Right atrium auricular region (tissue), 2 donors: ENCODE measurements around the gene PLEKHA8. TPM values are rescaled to one million over a fixed set of nuclear protein-coding genes. Genes with fewer than 3 reads are reported as not detected.

Experiments used
- DNase-seq: peaks from one replicate; pipeline ENCODE4 v3.0.0-alpha.2; 2019; ENCODE audit warnings: low spot score
- H3K27ac ChIP-seq, 2 donors: fragments of 200-600 bp; sonication (generic); 1 replicate in 1 of 2; 2 replicates in 1 of 2; pipeline ENCODE4 v1.5.1; 2016 to 2019
- H3K27me3 ChIP-seq, 2 donors: fragments of 200-600 bp; sonication (generic); one replicate each; pipeline versions ENCODE4 v1.5.1 to v1.6.0; 2017 to 2019
- H3K36me3 ChIP-seq: fragments of 200-600 bp; sonication (generic); one replicate; pipeline ENCODE4 v1.5.1; 2016
- H3K4me1 ChIP-seq, 2 donors: fragments of 200-600 bp; sonication (generic); one replicate each; pipeline versions ENCODE4 v1.5.1 to v1.6.0; 2017 to 2019
- H3K4me3 ChIP-seq, 2 donors: fragments of 200-600 bp; sonication (generic); 1 replicate in 1 of 2; 2 replicates in 1 of 2; pipeline ENCODE4 v1.5.1; 2017 to 2019; ENCODE audit warnings: mild to moderate bottlenecking in 1 of 2, moderate library complexity in 1 of 2
- H3K9me3 ChIP-seq, 2 donors: fragments of 200-600 bp; sonication (generic); one replicate each; pipeline ENCODE4 v1.5.1; 2019
- CTCF ChIP-seq, 2 donors: fragments of 200-600 bp; sonication (generic); IDR thresholded peaks; one replicate each; pipeline ENCODE4 v1.5.1; 2019; ENCODE audit warnings: antibody characterized with exemption in 2 of 2
- total RNA-seq, 2 donors: library from RNA; depleted of rRNA; stranded (reverse); fragments of >200 nt; gene quantifications; one replicate each; pipeline ENCODE4 v1.1.0, GENCODE V29; 2016

Gene PLEKHA8
- total RNA-seq, 2 donors from 2014 or later: 2.0 to 3.3 TPM

DNA sequence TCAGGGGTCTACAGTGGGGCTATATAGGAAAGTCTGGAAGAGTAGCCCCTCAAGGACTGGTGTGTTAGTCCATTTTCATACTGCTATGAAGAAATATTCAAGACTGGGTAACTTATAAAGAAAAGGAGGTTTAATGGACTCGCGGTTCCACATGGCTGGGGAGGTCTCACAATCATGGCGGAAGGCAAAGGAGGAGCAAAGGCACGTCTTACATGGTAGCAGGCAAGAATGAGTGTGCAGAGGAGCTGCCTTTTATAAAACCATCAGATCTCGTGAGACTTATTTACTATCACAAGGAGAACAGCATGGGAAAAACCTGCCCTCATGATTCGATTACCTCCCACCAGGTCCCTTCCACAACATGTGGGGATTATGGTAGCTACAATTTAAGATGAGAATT is 4.7 kb upstream of the PLEKHA8 start:
- Histone ChIP-seq H3K27me3 (no peaks in the 10 kb centered on the region), H3K27ac (no peak overlapping the region), H3K9me3 (no peaks in the 10 kb centered on the region), H3K4me1 (peaks cover 0 to 31% of the 10 kb centered on the region in 2 donors), H3K36me3 (no peaks in the 10 kb centered on the region), H3K4me3 (no peak overlapping the region)
- TF ChIP-seq CTCF (IDR thresholded peaks at IDR 0.05): no peak
- no peak for DNase-seq

- H3K27me3 ChIP-seq: no peaks in the 10 kb centered on the region
- peak within 1 kb of the TSS; percentile 85 to 92 for H3K27ac ChIP-seq
- H3K4me1 ChIP-seq: peaks cover 0 to 45% of the 10 kb centered on the region in 2 donors
- H3K36me3 ChIP-seq: no peaks in the 10 kb centered on the region
- DNase-seq: peak; percentile 99
- no peaks in the 10 kb centered on the region for H3K9me3 ChIP-seq
- no peak for TF ChIP-seq CTCF (IDR thresholded peaks at IDR 0.05)
- peak within 1 kb of the TSS; percentile 64 to 94 for H3K4me3 ChIP-seq
Measured at GRCh38 chr7:30026229-30027064, 1.8 kb upstream of the PLEKHA8 start, which contains the start of gene FKBP14. FKBP14 (minus strand) TSS chr7:30026702; CDS start chr7:30026508, 194 bp downstream.

- Histone ChIP-seq H3K36me3 (no peaks in the 10 kb centered on the region), H3K27me3 (no peaks in the 10 kb centered on the region), H3K4me1 (peaks cover 0 to 45% of the 10 kb centered on the region in 2 donors), H3K9me3 (no peaks in the 10 kb centered on the region), H3K4me3 (peak overlapping the region; percentile 64 to 94), H3K27ac (peak overlapping the region; percentile 85 to 92)
- no peak for TF ChIP-seq CTCF (IDR thresholded peaks at IDR 0.05)
- DNase-seq: no peak
Measured at GRCh38 chr7:30027065-30027456, 1.2 kb upstream of the PLEKHA8 start.

DNA sequence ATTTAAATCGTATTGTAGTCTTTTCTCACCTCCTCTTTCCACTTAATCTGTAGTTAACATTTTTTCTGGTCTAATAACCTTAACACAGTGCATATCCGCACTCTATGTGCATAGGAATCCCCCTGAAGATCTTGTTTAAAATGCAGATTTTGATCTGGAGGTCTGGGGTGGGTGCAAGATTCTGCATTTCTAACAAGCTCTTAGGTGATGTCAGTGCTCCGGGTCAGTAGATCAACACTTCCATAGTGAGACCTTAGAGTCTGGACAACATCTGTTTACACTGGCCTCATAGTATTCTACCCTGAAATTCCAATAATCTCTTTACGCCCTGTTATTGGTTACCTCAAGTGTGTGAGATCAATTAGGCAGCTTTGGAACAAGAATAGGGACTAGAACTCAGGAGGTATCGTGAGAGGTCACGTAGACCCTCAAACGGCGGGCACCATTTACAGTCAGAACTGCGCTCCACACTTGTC is 434 bp upstream of the PLEKHA8 start:
- Histone ChIP-seq H3K27ac (peak overlapping the region; percentile 85 to 92), H3K4me3 (peak overlapping the region; percentile 64 to 94), H3K4me1 (peaks cover 0 to 48% of the 10 kb centered on the region in 2 donors), H3K27me3 (no peaks in the 10 kb centered on the region), H3K36me3 (no peaks in the 10 kb centered on the region), H3K9me3 (no peaks in the 10 kb centered on the region)
- TF ChIP-seq CTCF (IDR thresholded peaks at IDR 0.05): no peak
- no peak for DNase-seq

- Histone ChIP-seq H3K4me1 (peaks cover 0 to 49% of the 10 kb centered on the region in 2 donors), H3K36me3 (no peaks in the 10 kb centered on the region), H3K4me3 (peak overlapping the region; percentile 64 to 94), H3K27ac (peak overlapping the region; percentile 85 to 92), H3K9me3 (no peaks in the 10 kb centered on the region), H3K27me3 (no peaks in the 10 kb centered on the region)
- no peak for TF ChIP-seq CTCF (IDR thresholded peaks at IDR 0.05)
- peak; percentile 61 for DNase-seq
Measured at GRCh38 chr7:30028749-30029635, 780 bp downstream of the PLEKHA8 start.
